Mesenchymal stem cell (in vitro differentiated cells and primary cell): ENCODE results near the gene KRTAP2-2.
"Not testable (repeated sequence)": the region's sequence is repeated elsewhere in the genome, so short reads cannot be mapped to it uniquely, and the experiment has no call there.

Experiments
- DNase-seq: peaks from one replicate; pipeline ENCODE4 v3.0.0-alpha.2; 2013
- H2AFZ ChIP-seq: one replicate; pipeline ENCODE4 v1.6.1; 2013; ENCODE audit warnings: low read depth, mild to moderate bottlenecking, control low read depth, inconsistent platforms, low read length, moderate library complexity
- H2AK5ac ChIP-seq: 2 replicates; pipeline ENCODE4 v1.6.1; 2013; ENCODE audit warnings: low read length, moderate library complexity, mild to moderate bottlenecking, inconsistent platforms; ENCODE audit not compliant: severe bottlenecking
- H2BK120ac ChIP-seq: one replicate; pipeline ENCODE4 v1.6.1; 2013; ENCODE audit warnings: low read depth, mild to moderate bottlenecking, inconsistent platforms, low read length, moderate library complexity
- H2BK12ac ChIP-seq, 2 experiments: one replicate each; pipeline ENCODE4 v1.6.1; 2013; ENCODE audit warnings: inconsistent platforms in 2 of 2, low read length in 2 of 2, mild to moderate bottlenecking in 2 of 2, moderate library complexity in 2 of 2, control low read depth in 1 of 2
- H2BK15ac ChIP-seq: one replicate; pipeline ENCODE4 v1.6.1; 2013; ENCODE audit warnings: mild to moderate bottlenecking, low read depth, inconsistent platforms; ENCODE audit not compliant: poor library complexity, severe bottlenecking
- H2BK5ac ChIP-seq: 2 replicates; pipeline ENCODE4 v1.6.1; 2013; ENCODE audit warnings: low read depth, mild to moderate bottlenecking, low read length, control low read depth, inconsistent platforms; ENCODE audit not compliant: poor library complexity, severe bottlenecking
- H3K14ac ChIP-seq, 2 experiments: one replicate each; pipeline ENCODE4 v1.6.1; 2013; ENCODE audit warnings: inconsistent platforms in 2 of 2, low read length in 2 of 2, control low read depth in 1 of 2, mild to moderate bottlenecking in 1 of 2, moderate library complexity in 1 of 2
- H3K18ac ChIP-seq, 2 experiments: one replicate each; pipeline ENCODE4 v1.6.1; 2013; ENCODE audit warnings: inconsistent platforms in 2 of 2, low read length in 2 of 2, control low read depth in 1 of 2, low read depth in 1 of 2, mild to moderate bottlenecking in 1 of 2
- H3K23ac ChIP-seq, 2 experiments: one replicate each; pipeline ENCODE4 v1.6.1; 2013; ENCODE audit warnings: inconsistent platforms in 2 of 2, low read length in 2 of 2, mild to moderate bottlenecking in 2 of 2, moderate library complexity in 2 of 2, control low read depth in 1 of 2
- H3K27ac ChIP-seq: 2 replicates; pipeline ENCODE4 v1.5.1; 2013; ENCODE audit warnings: mild to moderate bottlenecking, moderate library complexity, low read length, control low read depth, inconsistent platforms; ENCODE audit not compliant: poor library complexity, severe bottlenecking
- H3K27me3 ChIP-seq, 2 experiments: 2 replicates each; pipeline versions ENCODE4 v1.6.1 to v1.7.0; 2013; ENCODE audit warnings: low read length in 2 of 2, mild to moderate bottlenecking in 2 of 2, moderate library complexity in 2 of 2, control low read depth in 1 of 2, inconsistent platforms in 1 of 2; ENCODE audit not compliant: control insufficient read depth in 1 of 2, insufficient read depth in 1 of 2
- H3K36me3 ChIP-seq, 2 experiments: 2 replicates each; pipeline versions ENCODE4 v1.6.1 to v1.7.0; 2013; ENCODE audit warnings: low read length in 2 of 2, control low read depth in 1 of 2, inconsistent platforms in 1 of 2, low read depth in 1 of 2, mild to moderate bottlenecking in 1 of 2; ENCODE audit not compliant: insufficient read depth in 2 of 2, control insufficient read depth in 1 of 2
- H3K4ac ChIP-seq, 2 experiments: one replicate each; pipeline ENCODE4 v1.6.1; 2013; ENCODE audit warnings: inconsistent platforms in 2 of 2, low read length in 2 of 2, mild to moderate bottlenecking in 2 of 2, moderate library complexity in 2 of 2, control low read depth in 1 of 2, low read depth in 1 of 2
- H3K4me1 ChIP-seq: 2 replicates; pipeline ENCODE4 v1.6.1; 2013; ENCODE audit warnings: low read depth, low read length, control low read depth; ENCODE audit not compliant: control insufficient read depth, insufficient read depth
- H3K4me2 ChIP-seq: 2 replicates; pipeline ENCODE4 v1.6.1; 2013; ENCODE audit warnings: low read length, mild to moderate bottlenecking, inconsistent platforms; ENCODE audit not compliant: poor library complexity, severe bottlenecking
- H3K4me3 ChIP-seq, 2 experiments: 2 replicates each; pipeline versions ENCODE4 v1.5.1 to v1.7.0; 2013; ENCODE audit warnings: low read length in 2 of 2, mild to moderate bottlenecking in 2 of 2, control low read depth in 1 of 2, low read depth in 1 of 2; ENCODE audit not compliant: insufficient read depth in 1 of 2
- H3K79me1 ChIP-seq: replicated peaks from 2 replicates; pipeline ENCODE4 v1.6.1; 2013; ENCODE audit warnings: mild to moderate bottlenecking, control low read depth, low read length, inconsistent platforms; ENCODE audit not compliant: poor library complexity, severe bottlenecking
- H3K9ac ChIP-seq: 2 replicates; pipeline ENCODE4 v1.7.0; 2013; ENCODE audit warnings: mild to moderate bottlenecking, low read length, moderate library complexity
- H3K9me3 ChIP-seq: 2 replicates; pipeline ENCODE4 v1.7.0; 2013; ENCODE audit warnings: mild to moderate bottlenecking, low read length; ENCODE audit not compliant: control insufficient read depth
- H4K8ac ChIP-seq: one replicate; pipeline ENCODE4 v1.6.1; 2013; ENCODE audit warnings: inconsistent platforms, mild to moderate bottlenecking, low read length, moderate library complexity
- H4K91ac ChIP-seq: one replicate; pipeline ENCODE4 v1.6.1; 2013; ENCODE audit warnings: mild to moderate bottlenecking, low read length, inconsistent platforms
- WGBS: methylation state at CpG from one replicate; pipeline ENCODE4 v1.1.7; 2013; ENCODE audit warnings: mixed read lengths; 5-methylcytosine and 5-hydroxymethylcytosine counted together

Gene KRTAP2-2

GRCh38 chr17:41052566-41052965 lies 2.5 kb downstream of the KRTAP2-2 start:
- Histone ChIP-seq H3K18ac (no peak overlapping the region), H2BK15ac (no peak overlapping the region), H3K14ac (no peak overlapping the region), H3K4ac (no peak overlapping the region), H3K4me1 (peaks cover 5% of the 10 kb centered on the region), H3K36me3 (no peaks in the 10 kb centered on the region), H4K8ac (no peak overlapping the region), H3K9me3 (no peaks in the 10 kb centered on the region), H2AFZ (no peak overlapping the region), H3K27ac (no peak overlapping the region), H2AK5ac (no peak overlapping the region), H4K91ac (no peak overlapping the region), H3K9ac (no peak overlapping the region), H3K4me2 (no peak overlapping the region), H3K79me1 (no peaks in the 10 kb centered on the region), H3K27me3 (no peaks in the 10 kb centered on the region), H3K4me3 (no peak overlapping the region), H3K23ac (no peak overlapping the region), H2BK5ac (no peak overlapping the region), H2BK120ac (no peak overlapping the region), H2BK12ac (no peak overlapping the region)
- DNase-seq, result no peak

- peak; percentile 78 for DNase-seq
Measured at GRCh38 chr17:41049110-41049509, 5.9 kb downstream of the KRTAP2-2 start.

GRCh38 chr17:41048441-41048840 lies 6.6 kb downstream of the KRTAP2-2 start:
- Histone ChIP-seq H3K9me3 (no peaks in the 10 kb centered on the region), H2BK5ac (no peak overlapping the region), H4K8ac (no peak overlapping the region), H3K14ac (no peak overlapping the region), H3K4me1 (peaks cover 8% of the 10 kb centered on the region), H3K9ac (peak overlapping the region; percentile 7), H3K18ac (no peak overlapping the region), H2AFZ (no peak overlapping the region), H2AK5ac (peak overlapping the region; percentile 50), H3K4me3 (no peak overlapping the region), H3K27me3 (no peaks in the 10 kb centered on the region), H2BK12ac (no peak overlapping the region), H2BK120ac (no peak overlapping the region), H3K4ac (no peak overlapping the region), H2BK15ac (no peak overlapping the region), H3K23ac (no peak overlapping the region), H3K4me2 (no peak overlapping the region), H4K91ac (no peak overlapping the region), H3K36me3 (no peaks in the 10 kb centered on the region), H3K79me1 (no peaks in the 10 kb centered on the region), H3K27ac (peak overlapping the region; percentile 57)
- DNase-seq, result peak; percentile 31
- WGBS, result 54% methylated on average over 6 of the region's 7 CpGs

More at GRCh38 chr17:41049110-41049509, 5.9 kb downstream of the KRTAP2-2 start:
- Histone ChIP-seq H3K4me3 (no peak overlapping the region), H3K23ac (no peak overlapping the region), H2BK12ac (no peak overlapping the region), H2BK120ac (no peak overlapping the region), H3K14ac (no peak overlapping the region), H2AFZ (no peak overlapping the region), H3K9ac (peak overlapping the region; percentile 7), H2BK5ac (no peak overlapping the region), H3K79me1 (no peaks in the 10 kb centered on the region), H2BK15ac (no peak overlapping the region), H3K27ac (peak overlapping the region; percentile 57), H3K36me3 (no peaks in the 10 kb centered on the region), H3K4me1 (peaks cover 8% of the 10 kb centered on the region), H3K4ac (no peak overlapping the region), H2AK5ac (no peak overlapping the region), H3K18ac (no peak overlapping the region), H3K27me3 (no peaks in the 10 kb centered on the region), H3K4me2 (peak overlapping the region; percentile 3), H4K91ac (no peak overlapping the region), H4K8ac (no peak overlapping the region), H3K9me3 (no peaks in the 10 kb centered on the region)
- WGBS, result 20% methylated on average over 2 of the region's 2 CpGs

- H2BK120ac ChIP-seq, DNase-seq, H3K4me3 ChIP-seq, H4K91ac ChIP-seq, H2AK5ac ChIP-seq, H3K27me3 ChIP-seq, H3K79me1 ChIP-seq, H3K9ac ChIP-seq, H3K14ac ChIP-seq, H2BK12ac ChIP-seq, H3K36me3 ChIP-seq, H2BK15ac ChIP-seq, H3K9me3 ChIP-seq, H3K4ac ChIP-seq, H3K23ac ChIP-seq, H4K8ac ChIP-seq, H3K4me1 ChIP-seq, H3K4me2 ChIP-seq, H2AFZ ChIP-seq, H3K18ac ChIP-seq, H2BK5ac ChIP-seq: not testable (repeated sequence)
- H3K27ac ChIP-seq, result peak within 1 kb of the TSS; percentile 57
- WGBS, result 93% methylated on average over 3 of the region's 33 CpGs
Measured at GRCh38 chr17:41046735-41047465, 8.1 kb downstream of the KRTAP2-2 start, which contains the start of gene KRTAP2-1. TSS of gene KRTAP2-1 (minus strand) at chr17:41047316. CDS start at chr17:41047267, 49 bp downstream.
